SKM-1 (cell line): Measurements from ENCODE around the gene LIMS1.
"Not testable (repeated sequence)": the region's sequence is repeated elsewhere in the genome, so short reads cannot be mapped to it uniquely, and the experiment has no call there.

Source experiments
- DNase-seq: peaks from one replicate; lab custom pipeline; 2025; ENCODE audit not compliant: unreplicated experiment; lab: John Stamatoyannopoulos, UW

Gene LIMS1

DNA sequence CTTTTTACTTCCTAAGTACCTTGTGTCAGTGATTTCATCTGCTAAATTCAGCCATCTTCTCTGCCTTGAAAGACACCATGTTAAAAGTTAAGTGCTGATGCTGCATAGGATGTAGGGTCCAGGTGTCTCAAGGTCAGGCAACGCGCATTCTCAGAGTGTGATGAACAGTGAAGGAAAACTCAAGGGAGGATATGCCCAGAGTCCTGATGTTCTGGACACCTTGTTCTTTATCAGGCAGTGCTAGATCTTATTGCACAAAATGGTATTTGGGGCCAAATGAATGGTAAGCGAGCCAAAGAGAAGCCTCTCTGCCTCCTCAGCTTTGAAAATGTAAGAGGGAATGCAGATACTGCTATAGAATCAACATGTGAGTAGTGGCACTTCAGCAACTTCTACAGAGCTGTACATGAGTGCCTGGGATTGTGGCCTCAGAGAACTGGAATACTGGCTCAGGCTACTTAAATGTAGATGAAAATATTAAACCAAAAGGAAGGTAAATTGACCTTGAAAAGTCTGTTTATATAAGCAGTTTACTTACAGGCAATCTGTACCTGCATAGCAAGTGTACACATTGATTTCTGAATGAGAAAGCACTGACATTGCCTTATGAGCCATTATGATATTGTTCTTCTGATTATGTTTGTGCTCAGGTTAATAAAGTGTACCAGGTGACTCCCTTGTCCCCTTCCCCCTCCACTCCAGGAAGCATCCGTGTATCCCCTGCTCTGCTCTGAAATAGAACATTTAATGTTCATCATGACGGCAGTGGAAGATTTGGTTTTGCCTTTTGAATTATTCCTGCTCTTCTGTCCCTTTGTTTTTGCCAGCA lies 98.3 kb downstream of the LIMS1 start:
- no peak for DNase-seq

GRCh38 chr2:108633409-108633808 lies 99.1 kb downstream of the LIMS1 start:
- DNase-seq: no peak

DNA sequence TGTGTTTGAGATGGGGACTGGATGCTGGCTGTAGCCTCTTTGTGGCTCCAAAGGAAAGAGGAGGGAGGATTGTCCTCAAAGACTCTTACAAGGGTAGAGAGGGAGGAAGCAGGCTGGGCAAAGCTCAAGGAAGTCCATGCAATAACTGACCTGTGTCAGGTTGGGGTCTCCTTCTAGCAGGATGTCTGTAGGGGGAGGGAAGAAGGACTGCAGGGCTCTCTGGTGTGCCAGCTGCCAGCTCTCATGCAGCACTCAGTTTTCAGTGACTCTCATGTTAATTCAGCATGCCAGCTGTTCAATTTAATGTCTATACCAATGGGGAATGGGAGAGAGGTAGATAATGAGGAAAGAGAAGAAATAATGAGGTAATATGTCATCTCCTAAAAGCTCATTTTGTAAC lies 99.7 kb downstream of the LIMS1 start:
- no peak for DNase-seq

DNA sequence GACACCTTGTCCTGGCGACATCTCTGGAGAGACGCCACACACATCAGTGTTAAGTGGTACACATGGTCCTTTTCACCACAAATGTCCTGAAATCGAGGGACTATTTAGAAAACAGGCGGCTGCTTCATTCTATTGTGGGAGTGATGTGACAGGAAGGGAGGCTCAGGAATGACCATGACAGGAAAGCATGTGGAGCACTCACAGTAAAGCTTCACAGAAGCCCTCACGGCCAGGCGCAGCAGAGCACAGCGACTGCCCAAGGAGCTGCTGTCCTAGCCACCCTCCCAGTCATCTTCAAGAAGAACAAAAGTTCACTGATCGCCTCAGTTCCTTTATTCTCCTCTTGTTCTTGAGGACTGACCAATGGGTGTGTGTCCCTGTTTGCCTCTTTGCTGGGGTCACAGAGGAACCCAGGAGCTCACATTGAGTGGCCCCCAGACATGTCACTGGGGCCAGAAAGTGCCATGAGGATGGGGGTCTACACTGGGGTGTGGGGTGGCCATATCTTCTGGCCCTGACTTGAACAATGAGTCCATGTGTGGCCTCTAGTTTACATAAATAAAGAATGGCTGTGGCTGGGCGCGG lies 100.4 kb downstream of the LIMS1 start:
- no peak for DNase-seq

- no peak for DNase-seq
Measured at GRCh38 chr2:108635630-108636354, 101.5 kb downstream of the LIMS1 start.

GRCh38 chr2:108637304-108637669 lies 103.0 kb downstream of the LIMS1 start:
- DNase-seq: no peak

GRCh38 chr2:108640731-108641130 lies 106.5 kb downstream of the LIMS1 start:
- DNase-seq: no peak

DNA sequence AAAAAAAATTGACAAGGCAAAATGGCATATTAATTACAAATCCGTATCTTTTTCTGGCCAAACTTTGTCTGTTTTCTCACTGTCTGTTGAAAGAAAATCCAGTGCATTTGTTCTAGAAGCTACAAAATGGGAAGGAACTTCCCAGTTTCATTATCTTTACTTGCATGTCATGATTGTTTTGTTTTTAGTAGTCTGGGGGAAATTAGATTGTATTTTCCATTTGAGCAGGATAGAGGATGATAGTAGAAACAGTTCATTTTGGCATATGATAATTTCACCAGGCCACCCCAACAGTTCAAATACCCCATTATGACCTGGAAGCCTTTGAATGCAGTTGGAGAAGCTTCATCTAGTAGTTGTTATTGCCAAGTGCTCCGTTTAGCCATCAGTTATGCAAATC lies 107.5 kb downstream of the LIMS1 start:
- no peak for DNase-seq

DNA sequence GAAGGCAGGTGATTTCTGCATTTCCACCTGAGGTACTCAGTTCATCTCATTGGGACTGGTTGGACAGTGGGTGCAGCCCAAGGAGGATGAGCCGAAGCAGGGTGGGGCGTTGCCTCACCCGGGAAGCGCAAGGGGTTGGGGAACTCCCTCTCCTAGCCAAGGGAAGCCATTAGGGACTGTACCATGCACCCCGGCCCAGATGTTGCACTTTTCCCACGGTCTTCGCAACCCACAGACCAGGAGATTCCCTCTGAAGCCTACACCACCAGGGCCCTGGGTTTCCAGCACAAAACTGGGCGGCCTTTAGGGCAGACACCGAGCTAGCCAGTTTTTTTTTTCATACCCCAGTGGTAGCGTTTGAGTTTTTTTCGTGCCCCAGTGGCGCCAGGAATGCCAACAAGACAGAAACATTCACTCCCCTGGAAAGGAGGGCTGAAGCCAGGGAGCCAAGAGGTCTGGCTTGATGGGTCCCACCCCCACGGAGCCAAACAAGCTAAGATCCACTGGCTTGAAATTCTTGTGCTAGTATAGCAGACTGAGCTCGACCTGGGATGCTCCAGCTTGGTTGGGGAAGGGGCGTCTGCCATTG lies 109.1 kb downstream of the LIMS1 start:
- no peak for DNase-seq

DNA sequence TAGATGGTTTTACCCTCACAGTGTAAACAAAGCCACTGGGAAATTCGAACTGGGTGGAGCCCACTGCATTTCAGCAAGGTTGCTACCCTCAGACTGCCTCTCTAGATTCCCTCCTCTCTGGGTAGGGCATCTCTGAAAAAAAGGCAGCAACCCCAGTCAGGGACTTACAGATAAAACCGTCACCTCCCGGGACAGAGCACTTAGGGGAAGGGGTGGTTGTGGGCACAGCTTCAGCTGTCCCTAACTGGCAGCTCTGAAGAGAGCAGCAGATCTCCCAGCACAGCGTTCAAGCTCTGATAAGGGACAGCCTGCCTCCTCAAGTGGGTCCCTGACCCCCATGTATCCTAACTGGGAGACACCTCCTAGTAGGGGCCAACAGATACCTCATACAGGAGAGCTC lies 109.6 kb downstream of the LIMS1 start:
- DNase-seq: not testable (repeated sequence)

DNA sequence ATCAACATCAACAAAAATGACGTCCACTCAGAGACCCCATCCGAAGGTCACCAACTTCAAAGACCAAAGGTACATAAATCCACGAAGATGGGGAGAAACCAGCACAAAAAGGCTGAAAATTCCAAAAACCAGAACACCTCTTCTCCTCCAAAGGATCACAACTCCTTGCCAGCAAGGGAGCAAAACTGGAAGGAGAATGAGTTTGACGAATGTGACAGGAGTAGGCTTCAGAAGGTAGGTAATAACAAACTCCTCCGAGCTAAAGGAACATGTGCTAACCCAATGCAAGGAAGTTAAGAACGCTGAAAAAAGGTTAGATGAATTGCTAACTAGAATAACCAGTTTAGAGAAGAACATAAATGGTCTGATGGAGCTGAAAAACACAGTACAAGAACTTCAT lies 110.2 kb downstream of the LIMS1 start:
- not testable (repeated sequence) for DNase-seq

DNA sequence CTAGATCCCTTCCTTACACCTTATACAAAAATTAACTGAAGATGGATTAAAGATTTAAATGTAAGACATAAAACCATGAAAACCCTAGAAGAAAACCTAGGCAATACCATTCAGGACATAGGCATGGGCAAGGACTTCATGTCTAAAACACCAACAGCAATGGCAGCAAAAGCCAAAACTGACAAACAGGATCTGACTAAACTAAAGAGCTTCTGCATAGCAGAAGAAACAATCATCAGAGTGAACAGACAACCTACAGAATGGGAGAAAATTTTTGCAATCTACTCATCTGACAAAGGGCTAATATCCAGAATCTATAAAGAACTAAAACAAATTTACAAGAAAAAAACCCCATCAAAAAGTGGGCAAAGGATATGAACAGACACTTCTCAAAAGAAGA lies 114.5 kb downstream of the LIMS1 start:
- DNase-seq: not testable (repeated sequence)

DNA sequence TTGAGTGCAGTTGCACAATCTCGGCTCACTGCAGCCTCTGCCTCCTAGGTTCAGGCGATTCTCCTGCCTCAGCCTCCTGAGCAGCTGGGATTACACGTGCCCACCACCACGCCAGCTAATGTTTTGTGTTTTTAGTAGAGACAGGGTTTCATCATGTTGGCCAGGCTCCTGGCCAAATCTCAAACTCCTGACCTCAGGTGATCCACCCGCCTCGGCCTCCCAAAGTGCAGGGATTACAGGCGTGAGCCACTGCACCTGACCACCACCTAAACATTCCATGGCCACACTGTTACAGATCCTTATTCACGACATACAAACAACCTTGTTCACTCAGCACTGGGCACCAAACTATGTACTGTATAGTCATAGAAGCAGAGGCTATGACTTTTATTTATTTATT lies 116.2 kb downstream of the LIMS1 start:
- DNase-seq: not testable (repeated sequence)

GRCh38 chr2:108651468-108651867 lies 117.2 kb downstream of the LIMS1 start:
- not testable (repeated sequence) for DNase-seq

- peak; percentile 82 for DNase-seq
Measured at GRCh38 chr2:108652187-108652931, 118.1 kb downstream of the LIMS1 start.

GRCh38 chr2:108653425-108653824 lies 119.2 kb downstream of the LIMS1 start:
- DNase-seq: not testable (repeated sequence)

DNA sequence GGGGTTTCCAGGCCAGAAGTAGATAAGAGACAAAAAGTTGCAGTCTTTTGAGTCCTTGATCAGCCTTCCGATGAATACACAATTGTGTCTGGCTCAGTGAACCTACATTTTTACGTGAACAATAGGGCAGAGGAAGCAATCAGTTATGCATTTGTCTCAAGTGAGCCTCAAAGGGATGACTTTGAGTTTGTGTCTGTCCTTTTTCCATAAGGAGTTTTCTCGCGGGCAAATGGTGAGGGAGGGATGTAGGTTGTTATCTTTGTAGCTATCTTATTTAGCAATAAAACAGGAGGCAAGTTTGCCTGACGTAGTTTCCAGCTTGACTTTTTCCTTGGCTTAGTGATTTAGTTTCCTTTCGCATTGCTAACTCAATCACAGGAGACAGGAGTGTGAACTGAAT lies 119.6 kb downstream of the LIMS1 start:
- not testable (repeated sequence) for DNase-seq

DNA sequence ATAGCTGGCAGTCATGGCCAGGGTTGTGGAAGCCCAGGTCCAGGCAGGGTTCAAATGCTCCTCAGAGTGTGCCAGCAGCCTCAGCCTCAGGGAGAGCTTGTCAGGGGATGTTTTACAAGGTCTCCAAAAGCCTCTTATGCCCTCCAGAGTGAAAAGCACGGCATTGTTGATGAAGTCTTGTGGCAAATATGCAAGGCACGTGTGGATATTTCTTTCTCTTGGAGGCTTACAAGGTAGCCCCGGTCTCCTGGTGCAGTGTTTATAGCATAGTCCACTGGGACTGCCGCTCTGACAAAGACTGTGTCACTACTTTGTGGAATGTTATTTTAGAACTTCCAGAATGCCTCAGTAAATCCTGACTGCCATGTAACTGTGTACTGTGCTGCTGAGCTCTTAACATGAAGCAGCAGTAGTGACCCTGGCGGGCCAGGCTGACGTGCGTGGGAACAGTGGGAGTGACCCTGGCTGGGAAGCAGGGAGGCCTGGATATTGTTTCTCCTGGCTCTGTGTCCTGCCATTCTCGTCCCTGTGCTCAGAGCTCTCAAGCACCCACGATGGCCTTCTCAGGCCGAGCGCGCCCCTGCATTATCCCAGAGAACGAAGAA lies 120.4 kb downstream of the LIMS1 start:
- not testable (repeated sequence) for DNase-seq

GRCh38 chr2:108655270-108655669 lies 121.0 kb downstream of the LIMS1 start:
- not testable (repeated sequence) for DNase-seq

- DNase-seq: not testable (repeated sequence)
Measured at GRCh38 chr2:108656282-108656681, 122.0 kb downstream of the LIMS1 start.
